Epithelial cell of proximal tubule (primary cell): ENCODE data around the gene TM2D3. TPM values are rescaled to one million over a fixed set of nuclear protein-coding genes. Genes with fewer than 3 reads are reported as not detected.
"Not testable (repeated sequence)": the region's sequence is repeated elsewhere in the genome, so short reads cannot be mapped to it uniquely, and the experiment has no call there.

Source experiments
- DNase-seq: peaks from one replicate; pipeline ENCODE4 v3.0.0-alpha.2; 2011; ENCODE audit warnings: low read depth
- H3K4me3 ChIP-seq: 2 replicates; pipeline ENCODE4 v1.5.1; 2011; ENCODE audit warnings: low read depth, mild to moderate bottlenecking, low read length
- CTCF ChIP-seq: conservative IDR thresholded peaks from 2 replicates; pipeline ENCODE4 v1.5.1; 2012; ENCODE audit warnings: low read depth, mild to moderate bottlenecking, low read length
- total RNA-seq: library from RNA; depleted of rRNA; stranded (reverse); fragments of >200 nt; gene quantifications from 2 replicates; pipeline ENCODE4 v1.2.3, GENCODE V29; 2015

Gene TM2D3
- total RNA-seq, 1 donor from 2014 or later, result 22.3 TPM

GRCh38 chr15:101657968-101658784 is 6.0 kb upstream of the TM2D3 start:
- TF ChIP-seq CTCF, result no peak
- no peak for DNase-seq
- H3K4me3 ChIP-seq, result no peak overlapping the region

- no peak for DNase-seq
Measured at GRCh38 chr15:101657171-101657570, 5.0 kb upstream of the TM2D3 start.

GRCh38 chr15:101654624-101655337 is 2.6 kb upstream of the TM2D3 start:
- H3K4me3 ChIP-seq, DNase-seq: not testable (repeated sequence)

More at GRCh38 chr15:101657171-101657570, 5.0 kb upstream of the TM2D3 start:
- no peak for TF ChIP-seq CTCF
- H3K4me3 ChIP-seq, result no peak overlapping the region

GRCh38 chr15:101654171-101654570 is 2.0 kb upstream of the TM2D3 start:
- H3K4me3 ChIP-seq, result no peak overlapping the region
- no peak for DNase-seq
- TF ChIP-seq CTCF, result no peak

- no peak for TF ChIP-seq CTCF
- H3K4me3 ChIP-seq, result peak overlapping the region; percentile 87
- no peak for DNase-seq
Measured at GRCh38 chr15:101652786-101653430, 727 bp upstream of the TM2D3 start.

GRCh38 chr15:101651554-101652097 is 555 bp downstream of the TM2D3 start:
- no peak for DNase-seq
- peak overlapping the region; percentile 87 for H3K4me3 ChIP-seq
- TF ChIP-seq CTCF, result no peak

GRCh38 chr15:101650145-101650544 is 2.0 kb downstream of the TM2D3 start:
- no peak overlapping the region for H3K4me3 ChIP-seq
- DNase-seq, result no peak
- TF ChIP-seq CTCF, result no peak
